ENCODE data around the gene TMEM51.

TMEM51 gene

GRCh38 chr1:15215116-15215515, 61.6 kb downstream of the TMEM51 start:
- Histone ChIP-seq H3K27me3 (ENCODE audit: insufficient read depth, low read length) (no peaks in the 10 kb centered on the region), H3K4me1 (ENCODE audit: insufficient read depth, low read length) (no peaks in the 10 kb centered on the region; the same call in 1 of the 2 replicates), H3K9me3 (ENCODE audit: insufficient read depth, low read depth, low read length) (peaks cover 14% of the 10 kb centered on the region), H3K27ac (ENCODE audit: low read length) (no peak overlapping the region), H3K36me3 (ENCODE audit: insufficient read depth, low read depth, low read length) (peaks cover 12% of the 10 kb centered on the region), H3K4me3 (ENCODE audit: low read length) (no peak overlapping the region), H3K9ac (ENCODE audit: low read depth, low read length) (no peak overlapping the region)

- H3K9me3 ChIP-seq (ENCODE audit: insufficient read depth, low read depth, low read length), result peaks cover 14% of the 10 kb centered on the region
- no peak overlapping the region for H3K9ac ChIP-seq (ENCODE audit: low read depth, low read length)
- peaks cover 15% of the 10 kb centered on the region for H3K36me3 ChIP-seq (ENCODE audit: insufficient read depth, low read depth, low read length)
- H3K4me3 ChIP-seq (ENCODE audit: low read length), result no peak overlapping the region
- no peaks in the 10 kb centered on the region; the same call in 1 of the 2 replicates for H3K4me1 ChIP-seq (ENCODE audit: insufficient read depth, low read length)
- H3K27me3 ChIP-seq (ENCODE audit: insufficient read depth, low read length), result no peaks in the 10 kb centered on the region
- no peak overlapping the region for H3K27ac ChIP-seq (ENCODE audit: low read length)
These were observed 64.1 kb downstream of the TMEM51 start for GRCh38 chr1:15217654-15218053.

GRCh38 chr1:15218287-15219279, 65.0 kb downstream of the TMEM51 start:
- Histone ChIP-seq H3K27me3 (ENCODE audit: insufficient read depth, low read length) (no peaks in the 10 kb centered on the region), H3K9ac (ENCODE audit: low read depth, low read length) (no peak overlapping the region), H3K27ac (ENCODE audit: low read length) (no peak overlapping the region), H3K36me3 (ENCODE audit: insufficient read depth, low read depth, low read length) (peaks cover 15% of the 10 kb centered on the region), H3K4me3 (ENCODE audit: low read length) (no peak overlapping the region), H3K9me3 (ENCODE audit: insufficient read depth, low read depth, low read length) (peaks cover 14% of the 10 kb centered on the region), H3K4me1 (ENCODE audit: insufficient read depth, low read length) (no peaks in the 10 kb centered on the region)

- H3K4me3 ChIP-seq (ENCODE audit: low read length), result no peak overlapping the region
- H3K9me3 ChIP-seq (ENCODE audit: insufficient read depth, low read depth, low read length), result peaks cover 14% of the 10 kb centered on the region
- H3K36me3 ChIP-seq (ENCODE audit: insufficient read depth, low read depth, low read length), result peaks cover 15% of the 10 kb centered on the region
- H3K9ac ChIP-seq (ENCODE audit: low read depth, low read length), result no peak overlapping the region
- no peak overlapping the region for H3K27ac ChIP-seq (ENCODE audit: low read length)
- H3K4me1 ChIP-seq (ENCODE audit: insufficient read depth, low read length), result no peaks in the 10 kb centered on the region
- H3K27me3 ChIP-seq (ENCODE audit: insufficient read depth, low read length), result no peaks in the 10 kb centered on the region
These were observed 65.9 kb downstream of the TMEM51 start for GRCh38 chr1:15219280-15220023.

GRCh38 chr1:15220024-15220392, 66.5 kb downstream of the TMEM51 start:
- H3K9ac ChIP-seq (ENCODE audit: low read depth, low read length), result no peak overlapping the region
- H3K36me3 ChIP-seq (ENCODE audit: insufficient read depth, low read depth, low read length), result peaks cover 15% of the 10 kb centered on the region
- H3K27me3 ChIP-seq (ENCODE audit: insufficient read depth, low read length), result no peaks in the 10 kb centered on the region
- H3K4me1 ChIP-seq (ENCODE audit: insufficient read depth, low read length), result no peaks in the 10 kb centered on the region
- no peak overlapping the region for H3K27ac ChIP-seq (ENCODE audit: low read length)
- H3K9me3 ChIP-seq (ENCODE audit: insufficient read depth, low read depth, low read length), result peaks cover 14% of the 10 kb centered on the region
- no peak overlapping the region for H3K4me3 ChIP-seq (ENCODE audit: low read length)

- H3K9ac ChIP-seq (ENCODE audit: low read depth, low read length), result no peak overlapping the region
- H3K9me3 ChIP-seq (ENCODE audit: insufficient read depth, low read depth, low read length), result peaks cover 14% of the 10 kb centered on the region
- H3K27ac ChIP-seq (ENCODE audit: low read length), result no peak overlapping the region
- no peak overlapping the region for H3K4me3 ChIP-seq (ENCODE audit: low read length)
- no peaks in the 10 kb centered on the region for H3K4me1 ChIP-seq (ENCODE audit: insufficient read depth, low read length)
- H3K36me3 ChIP-seq (ENCODE audit: insufficient read depth, low read depth, low read length), result peaks cover 15% of the 10 kb centered on the region
- H3K27me3 ChIP-seq (ENCODE audit: insufficient read depth, low read length), result no peaks in the 10 kb centered on the region
These were observed 67.4 kb downstream of the TMEM51 start for GRCh38 chr1:15220825-15221431.

- no peaks in the 10 kb centered on the region for H3K27me3 ChIP-seq (ENCODE audit: insufficient read depth, low read length)
- H3K4me3 ChIP-seq (ENCODE audit: low read length), result no peak overlapping the region
- H3K4me1 ChIP-seq (ENCODE audit: insufficient read depth, low read length), result no peaks in the 10 kb centered on the region
- peaks cover 14% of the 10 kb centered on the region for H3K9me3 ChIP-seq (ENCODE audit: insufficient read depth, low read depth, low read length)
- H3K27ac ChIP-seq (ENCODE audit: low read length), result no peak overlapping the region
- no peak overlapping the region for H3K9ac ChIP-seq (ENCODE audit: low read depth, low read length)
- H3K36me3 ChIP-seq (ENCODE audit: insufficient read depth, low read depth, low read length), result peaks cover 15% of the 10 kb centered on the region
These were observed 69.2 kb downstream of the TMEM51 start for GRCh38 chr1:15222653-15223303.

- H3K9me3 ChIP-seq (ENCODE audit: insufficient read depth, low read depth, low read length), result no peaks in the 10 kb centered on the region
- H3K27ac ChIP-seq (ENCODE audit: low read length), result no peak overlapping the region
- H3K27me3 ChIP-seq (ENCODE audit: insufficient read depth, low read length), result no peaks in the 10 kb centered on the region
- no peak overlapping the region for H3K9ac ChIP-seq (ENCODE audit: low read depth, low read length)
- no peaks in the 10 kb centered on the region for H3K4me1 ChIP-seq (ENCODE audit: insufficient read depth, low read length)
- H3K4me3 ChIP-seq (ENCODE audit: low read length), result no peak overlapping the region
- peaks cover 10% of the 10 kb centered on the region for H3K36me3 ChIP-seq (ENCODE audit: insufficient read depth, low read depth, low read length)
These were observed 70.8 kb downstream of the TMEM51 start for GRCh38 chr1:15224259-15224869.

- Histone ChIP-seq H3K27me3 (ENCODE audit: insufficient read depth, low read length) (no peaks in the 10 kb centered on the region), H3K9me3 (ENCODE audit: insufficient read depth, low read depth, low read length) (no peaks in the 10 kb centered on the region), H3K4me1 (ENCODE audit: insufficient read depth, low read length) (no peaks in the 10 kb centered on the region), H3K4me3 (ENCODE audit: low read length) (no peak overlapping the region), H3K27ac (ENCODE audit: low read length) (no peak overlapping the region), H3K36me3 (ENCODE audit: insufficient read depth, low read depth, low read length) (peaks cover 4% of the 10 kb centered on the region; the same call in 1 of the 2 replicates), H3K9ac (ENCODE audit: low read depth, low read length) (no peak overlapping the region)
These were observed 71.4 kb downstream of the TMEM51 start for GRCh38 chr1:15224974-15225373.

- Histone ChIP-seq H3K4me1 (ENCODE audit: insufficient read depth, low read length) (no peaks in the 10 kb centered on the region), H3K4me3 (ENCODE audit: low read length) (no peak overlapping the region), H3K27ac (ENCODE audit: low read length) (no peak overlapping the region), H3K9ac (ENCODE audit: low read depth, low read length) (no peak overlapping the region), H3K36me3 (ENCODE audit: insufficient read depth, low read depth, low read length) (peaks cover under 1% of the 10 kb centered on the region; the same call in 1 of the 2 replicates), H3K27me3 (ENCODE audit: insufficient read depth, low read length) (no peaks in the 10 kb centered on the region), H3K9me3 (ENCODE audit: insufficient read depth, low read depth, low read length) (no peaks in the 10 kb centered on the region)
These were observed 71.9 kb downstream of the TMEM51 start for GRCh38 chr1:15225461-15225860.
